Measurements from ENCODE around the gene GALM.
"Not testable (repeated sequence)": the region's sequence is repeated elsewhere in the genome, so short reads cannot be mapped to it uniquely, and the experiment has no call there.

Gene GALM

GRCh38 chr2:38704664-38705063 is 38.8 kb downstream of the GALM start:
- Histone ChIP-seq H3K27me3 (ENCODE audit: low read depth, low read length) (no peaks in the 10 kb centered on the region), H3K36me3 (ENCODE audit: control insufficient read depth in 1 of 2, insufficient read depth in 2 of 2, low read length in 2 of 2) (no peaks in the 10 kb centered on the region)

GRCh38 chr2:38706846-38707345 is 41.0 kb downstream of the GALM start:
- H3K36me3 ChIP-seq (ENCODE audit: control insufficient read depth in 1 of 2, insufficient read depth in 2 of 2, low read length in 2 of 2) = peaks cover 0 to 4% of the 10 kb centered on the region in 2 donors
- H3K4me1 ChIP-seq (ENCODE audit: control insufficient read depth in 1 of 2, insufficient read depth in 2 of 2, low read length in 2 of 2) = no peaks in the 10 kb centered on the region
- H3K4me3 ChIP-seq (ENCODE audit: low read depth in 1 of 2, low read length in 2 of 2) = no peak overlapping the region
- H3K9me3 ChIP-seq (ENCODE audit: control insufficient read depth in 1 of 2, low read length in 2 of 2) = no peaks in the 10 kb centered on the region
- H3K27ac ChIP-seq (ENCODE audit: low read length) = no peak overlapping the region
- H3K27me3 ChIP-seq (ENCODE audit: low read depth, low read length) = no peaks in the 10 kb centered on the region

More at GRCh38 chr2:38704664-38705063, 38.8 kb downstream of the GALM start:
- Histone ChIP-seq H3K27ac (ENCODE audit: low read length) (no peak overlapping the region), H3K9me3 (ENCODE audit: control insufficient read depth in 1 of 2, low read length in 2 of 2) (no peaks in the 10 kb centered on the region), H3K4me3 (ENCODE audit: low read depth in 1 of 2, low read length in 2 of 2) (no peak overlapping the region), H3K4me1 (ENCODE audit: control insufficient read depth in 1 of 2, insufficient read depth in 2 of 2, low read length in 2 of 2) (no peaks in the 10 kb centered on the region)

GRCh38 chr2:38708491-38708890 is 42.6 kb downstream of the GALM start:
- H3K27ac ChIP-seq (ENCODE audit: low read length); H3K9me3 ChIP-seq (ENCODE audit: control insufficient read depth in 1 of 2, low read length in 2 of 2); H3K27me3 ChIP-seq (ENCODE audit: low read depth, low read length); H3K4me3 ChIP-seq (ENCODE audit: low read depth in 1 of 2, low read length in 2 of 2); H3K4me1 ChIP-seq (ENCODE audit: control insufficient read depth in 1 of 2, insufficient read depth in 2 of 2, low read length in 2 of 2); H3K36me3 ChIP-seq (ENCODE audit: control insufficient read depth in 1 of 2, insufficient read depth in 2 of 2, low read length in 2 of 2): not testable (repeated sequence)

- no peaks in the 10 kb centered on the region for H3K9me3 ChIP-seq (ENCODE audit: control insufficient read depth in 1 of 2, low read length in 2 of 2)
- H3K4me3 ChIP-seq (ENCODE audit: low read depth in 1 of 2, low read length in 2 of 2) = no peak overlapping the region
- H3K4me1 ChIP-seq (ENCODE audit: control insufficient read depth in 1 of 2, insufficient read depth in 2 of 2, low read length in 2 of 2) = no peaks in the 10 kb centered on the region
- H3K36me3 ChIP-seq (ENCODE audit: control insufficient read depth in 1 of 2, insufficient read depth in 2 of 2, low read length in 2 of 2) = peaks cover 0 to 5% of the 10 kb centered on the region in 2 donors
- no peaks in the 10 kb centered on the region for H3K27me3 ChIP-seq (ENCODE audit: low read depth, low read length)
- no peak overlapping the region for H3K27ac ChIP-seq (ENCODE audit: low read length)
These were observed 43.1 kb downstream of the GALM start for GRCh38 chr2:38708900-38709566.

GRCh38 chr2:38709567-38710194 is 43.8 kb downstream of the GALM start:
- H3K27ac ChIP-seq (ENCODE audit: low read length) = no peak overlapping the region
- H3K9me3 ChIP-seq (ENCODE audit: control insufficient read depth in 1 of 2, low read length in 2 of 2) = no peaks in the 10 kb centered on the region
- H3K27me3 ChIP-seq (ENCODE audit: low read depth, low read length) = no peaks in the 10 kb centered on the region
- H3K36me3 ChIP-seq (ENCODE audit: control insufficient read depth in 1 of 2, insufficient read depth in 2 of 2, low read length in 2 of 2) = peaks cover 0 to 5% of the 10 kb centered on the region in 2 donors
- no peaks in the 10 kb centered on the region for H3K4me1 ChIP-seq (ENCODE audit: control insufficient read depth in 1 of 2, insufficient read depth in 2 of 2, low read length in 2 of 2)
- no peak overlapping the region for H3K4me3 ChIP-seq (ENCODE audit: low read depth in 1 of 2, low read length in 2 of 2)

GRCh38 chr2:38711558-38711957 is 45.6 kb downstream of the GALM start:
- Histone ChIP-seq H3K4me1 (ENCODE audit: control insufficient read depth in 1 of 2, insufficient read depth in 2 of 2, low read length in 2 of 2) (no peaks in the 10 kb centered on the region), H3K36me3 (ENCODE audit: control insufficient read depth in 1 of 2, insufficient read depth in 2 of 2, low read length in 2 of 2) (peaks cover 0 to 5% of the 10 kb centered on the region in 2 donors), H3K27ac (ENCODE audit: low read length) (no peak overlapping the region), H3K4me3 (ENCODE audit: low read depth in 1 of 2, low read length in 2 of 2) (no peak overlapping the region), H3K9me3 (ENCODE audit: control insufficient read depth in 1 of 2, low read length in 2 of 2) (no peaks in the 10 kb centered on the region), H3K27me3 (ENCODE audit: low read depth, low read length) (no peaks in the 10 kb centered on the region)

GRCh38 chr2:38712413-38712812 is 46.5 kb downstream of the GALM start:
- no peak overlapping the region for H3K27ac ChIP-seq (ENCODE audit: low read length)
- no peak overlapping the region for H3K4me3 ChIP-seq (ENCODE audit: low read depth in 1 of 2, low read length in 2 of 2)
- peaks cover 0 to 5% of the 10 kb centered on the region in 2 donors for H3K36me3 ChIP-seq (ENCODE audit: control insufficient read depth in 1 of 2, insufficient read depth in 2 of 2, low read length in 2 of 2)
- H3K9me3 ChIP-seq (ENCODE audit: control insufficient read depth in 1 of 2, low read length in 2 of 2) = no peaks in the 10 kb centered on the region
- no peaks in the 10 kb centered on the region for H3K4me1 ChIP-seq (ENCODE audit: control insufficient read depth in 1 of 2, insufficient read depth in 2 of 2, low read length in 2 of 2)
- no peaks in the 10 kb centered on the region for H3K27me3 ChIP-seq (ENCODE audit: low read depth, low read length)

- Histone ChIP-seq H3K27me3 (ENCODE audit: low read depth, low read length) (no peaks in the 10 kb centered on the region), H3K27ac (ENCODE audit: low read length) (no peak overlapping the region), H3K9me3 (ENCODE audit: control insufficient read depth in 1 of 2, low read length in 2 of 2) (no peaks in the 10 kb centered on the region), H3K4me3 (ENCODE audit: low read depth in 1 of 2, low read length in 2 of 2) (no peak overlapping the region), H3K4me1 (ENCODE audit: control insufficient read depth in 1 of 2, insufficient read depth in 2 of 2, low read length in 2 of 2) (no peaks in the 10 kb centered on the region), H3K36me3 (ENCODE audit: control insufficient read depth in 1 of 2, insufficient read depth in 2 of 2, low read length in 2 of 2) (peaks cover 0 to 5% of the 10 kb centered on the region in 2 donors)
These were observed 47.0 kb downstream of the GALM start for GRCh38 chr2:38712871-38713270.

GRCh38 chr2:38713338-38713737 is 47.4 kb downstream of the GALM start:
- no peaks in the 10 kb centered on the region for H3K27me3 ChIP-seq (ENCODE audit: low read depth, low read length)
- peaks cover 0 to 5% of the 10 kb centered on the region in 2 donors for H3K36me3 ChIP-seq (ENCODE audit: control insufficient read depth in 1 of 2, insufficient read depth in 2 of 2, low read length in 2 of 2)
- H3K27ac ChIP-seq (ENCODE audit: low read length) = no peak overlapping the region
- no peaks in the 10 kb centered on the region for H3K9me3 ChIP-seq (ENCODE audit: control insufficient read depth in 1 of 2, low read length in 2 of 2)
- H3K4me1 ChIP-seq (ENCODE audit: control insufficient read depth in 1 of 2, insufficient read depth in 2 of 2, low read length in 2 of 2) = no peaks in the 10 kb centered on the region
- no peak overlapping the region for H3K4me3 ChIP-seq (ENCODE audit: low read depth in 1 of 2, low read length in 2 of 2)

- H3K9me3 ChIP-seq (ENCODE audit: control insufficient read depth in 1 of 2, low read length in 2 of 2); H3K4me1 ChIP-seq (ENCODE audit: control insufficient read depth in 1 of 2, insufficient read depth in 2 of 2, low read length in 2 of 2); H3K27ac ChIP-seq (ENCODE audit: low read length); H3K27me3 ChIP-seq (ENCODE audit: low read depth, low read length); H3K36me3 ChIP-seq (ENCODE audit: control insufficient read depth in 1 of 2, insufficient read depth in 2 of 2, low read length in 2 of 2); H3K4me3 ChIP-seq (ENCODE audit: low read depth in 1 of 2, low read length in 2 of 2): not testable (repeated sequence)
These were observed 49.0 kb downstream of the GALM start for GRCh38 chr2:38714941-38715340.

GRCh38 chr2:38716185-38716584 is 50.3 kb downstream of the GALM start:
- Histone ChIP-seq H3K9me3 (ENCODE audit: control insufficient read depth in 1 of 2, low read length in 2 of 2) (no peaks in the 10 kb centered on the region), H3K36me3 (ENCODE audit: control insufficient read depth in 1 of 2, insufficient read depth in 2 of 2, low read length in 2 of 2) (peaks cover 0 to 5% of the 10 kb centered on the region in 2 donors), H3K4me3 (ENCODE audit: low read depth in 1 of 2, low read length in 2 of 2) (no peak overlapping the region), H3K27ac (ENCODE audit: low read length) (no peak overlapping the region), H3K4me1 (ENCODE audit: control insufficient read depth in 1 of 2, insufficient read depth in 2 of 2, low read length in 2 of 2) (no peaks in the 10 kb centered on the region), H3K27me3 (ENCODE audit: low read depth, low read length) (no peaks in the 10 kb centered on the region)
